Subcutaneous adipose tissue (tissue), 4 donors: ENCODE data around the gene LDLRAD4. TPM values are rescaled to one million over a fixed set of nuclear protein-coding genes. Genes with fewer than 3 reads are reported as not detected.

ENCODE experiments used
- CTCF ChIP-seq: fragments of 450-650 bp; IDR thresholded peaks from one replicate; pipeline ENCODE4 v1.5.1; 2016; ENCODE audit warnings: low read depth, mild to moderate bottlenecking, control low read depth, antibody characterized with exemption, moderate library complexity
- total RNA-seq, 4 donors: library from RNA; depleted of rRNA; stranded (reverse); fragments of >200 nt; gene quantifications; one replicate each; pipeline ENCODE4 v1.1.0, GENCODE V29; 2016

The LDLRAD4 gene
- total RNA-seq, 4 donors from 2014 or later: 16.4 to 28.4 (median 21.6) TPM

DNA sequence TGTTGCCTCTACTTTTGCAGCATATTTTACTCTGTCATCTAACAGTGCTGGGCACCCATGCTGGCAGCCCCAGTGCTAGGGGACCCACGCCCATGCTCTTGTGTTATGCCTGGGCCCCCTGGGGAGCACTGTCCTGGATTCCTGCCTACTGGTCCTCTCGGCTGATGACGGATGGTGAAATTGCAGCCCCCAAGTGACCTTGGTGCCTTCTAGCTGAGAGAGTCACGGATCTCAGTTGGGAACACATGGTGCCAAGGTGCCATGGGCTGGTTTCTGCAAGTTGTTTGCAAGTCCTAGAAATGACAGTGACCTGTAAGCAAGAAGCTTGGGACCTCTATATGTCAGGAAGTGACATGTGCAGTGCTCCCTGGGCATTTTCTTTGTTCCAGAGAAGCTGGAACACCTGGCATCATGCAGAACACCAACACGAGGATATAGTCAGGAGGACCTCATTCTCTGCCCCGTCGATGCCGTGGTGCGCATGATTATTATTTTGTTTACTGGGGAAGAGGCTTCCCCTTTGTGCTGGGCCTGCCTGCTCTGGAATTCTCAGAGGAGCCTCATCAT lies 187.6 kb downstream of the LDLRAD4 start:
- TF ChIP-seq CTCF: no peak

DNA sequence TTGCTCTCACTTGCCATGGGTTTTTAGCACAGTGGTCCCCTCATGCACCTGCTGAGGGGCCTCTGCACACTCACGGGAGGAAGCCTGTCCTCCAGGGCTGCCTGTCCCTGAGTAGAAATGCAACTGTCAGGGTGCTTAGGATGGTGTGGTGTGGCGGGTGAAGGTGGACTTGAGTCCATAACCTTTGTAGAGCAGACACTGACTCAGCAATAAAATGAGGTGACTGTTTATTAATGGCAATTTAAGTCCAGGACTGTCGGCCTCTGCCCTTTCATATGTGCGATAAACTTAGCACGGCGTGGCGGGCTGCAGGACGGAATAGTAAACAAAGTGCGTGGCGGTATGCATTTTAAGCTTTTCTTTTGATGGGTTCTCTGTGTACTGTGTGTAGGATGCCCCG lies 188.2 kb downstream of the LDLRAD4 start:
- TF ChIP-seq CTCF: no peak

GRCh38 chr18:13407484-13407883 lies 188.9 kb downstream of the LDLRAD4 start:
- TF ChIP-seq CTCF: no peak

- no peak for TF ChIP-seq CTCF
Observed at GRCh38 chr18:13409026-13409425, 190.5 kb downstream of the LDLRAD4 start.

DNA sequence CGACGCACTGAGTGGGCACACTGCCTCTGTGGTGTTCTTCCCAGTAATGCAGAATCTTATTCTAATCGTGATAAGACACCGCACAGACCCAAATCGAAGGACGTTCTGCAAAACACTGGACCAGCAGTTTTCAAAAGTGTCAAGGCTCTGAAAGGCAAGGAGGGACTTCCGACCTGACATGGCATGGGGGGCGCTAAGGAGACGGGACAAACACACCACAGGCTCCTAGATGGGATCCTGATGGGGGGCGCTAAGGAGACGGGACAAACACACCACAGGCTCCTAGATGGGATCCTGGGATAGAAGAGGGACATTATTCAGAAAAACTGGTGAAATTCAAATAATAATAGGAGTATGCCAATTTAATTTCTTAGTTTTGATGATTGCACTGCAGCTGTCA lies 191.4 kb downstream of the LDLRAD4 start:
- TF ChIP-seq CTCF: no peak

GRCh38 chr18:13410471-13410870 lies 191.9 kb downstream of the LDLRAD4 start:
- TF ChIP-seq CTCF: no peak

- TF ChIP-seq CTCF: no peak
Observed at GRCh38 chr18:13412017-13412416, 193.5 kb downstream of the LDLRAD4 start.
